SK-N-SH treated with all-trans-retinoic acid at 6 μM for 48 hours (cell line): ENCODE data around the gene COL24A1.

Experiments
- ARNTL ChIP-seq: fragments of 450-650 bp; formaldehyde crosslinking; IDR thresholded peaks from 2 replicates; pipeline ENCODE4 v1.5.0; 2020; ENCODE audit warnings: low read depth, mild to moderate bottlenecking, moderate library complexity, borderline replicate concordance
- CSDC2 ChIP-seq: fragments of 250-450 bp; sonication (Bioruptor Pico); IDR thresholded peaks from 2 replicates; pipeline ENCODE4 v1.5.0; 2020; ENCODE audit warnings: mild to moderate bottlenecking, moderate library complexity
- GLIS3 ChIP-seq: fragments of 250-450 bp; sonication (Bioruptor Pico); IDR thresholded peaks from 2 replicates; pipeline ENCODE4 v1.5.0; 2020; ENCODE audit warnings: mild to moderate bottlenecking, moderate library complexity
- OSR1 ChIP-seq: fragments of 250-450 bp; sonication (Bioruptor Pico); IDR thresholded peaks from 2 replicates; pipeline ENCODE4 v1.8.0; 2022; ENCODE audit warnings: moderate library complexity, mild to moderate bottlenecking, inconsistent platforms
- RARB ChIP-seq: fragments of 250-450 bp; sonication (Bioruptor Pico); IDR thresholded peaks from 2 replicates; pipeline ENCODE4 v1.8.0; 2021; ENCODE audit warnings: mild to moderate bottlenecking, moderate library complexity
- ZC3H10 ChIP-seq: fragments of 250-450 bp; sonication (Bioruptor Pico); IDR thresholded peaks from 2 replicates; pipeline ENCODE4 v1.5.1; 2021; ENCODE audit warnings: mild to moderate bottlenecking, moderate library complexity
- ZFP3 ChIP-seq: fragments of 250-450 bp; sonication (Bioruptor Pico); IDR thresholded peaks from 2 replicates; pipeline ENCODE4 v1.5.0; 2020; ENCODE audit warnings: mild to moderate bottlenecking, moderate library complexity
- ZFP30 ChIP-seq: fragments of 450-650 bp; formaldehyde crosslinking; IDR thresholded peaks from 2 replicates; pipeline ENCODE4 v1.5.0; 2022; ENCODE audit warnings: mild to moderate bottlenecking, moderate library complexity
- ZNF70 ChIP-seq: fragments of 450-650 bp; formaldehyde crosslinking; IDR thresholded peaks from 2 replicates; pipeline ENCODE4 v1.5.0; 2020; ENCODE audit warnings: mild to moderate bottlenecking, moderate library complexity
- ZNF8 ChIP-seq: fragments of 450-650 bp; formaldehyde crosslinking; IDR thresholded peaks from 2 replicates; pipeline ENCODE4 v1.5.0; 2020; ENCODE audit warnings: mild to moderate bottlenecking, moderate library complexity
- TF ChIP-seq, protein P1 (sequence below): fragments of 250-450 bp; sonication (Bioruptor Pico); IDR thresholded peaks from 2 replicates; pipeline ENCODE4 v1.8.0; 2020; ENCODE audit warnings: mild to moderate bottlenecking, moderate library complexity, borderline replicate concordance
- TF ChIP-seq, protein P2 (sequence below): fragments of 250-450 bp; sonication (Bioruptor Pico); IDR thresholded peaks from 2 replicates; pipeline ENCODE4 v1.5.0; 2020; ENCODE audit warnings: mild to moderate bottlenecking, moderate library complexity
- TF ChIP-seq, protein P3 (sequence below): fragments of 250-450 bp; sonication (Bioruptor Pico); IDR thresholded peaks from 2 replicates; pipeline ENCODE4 v1.8.0; 2021; ENCODE audit warnings: low read depth, mild to moderate bottlenecking, moderate library complexity, borderline replicate concordance

DNA sequence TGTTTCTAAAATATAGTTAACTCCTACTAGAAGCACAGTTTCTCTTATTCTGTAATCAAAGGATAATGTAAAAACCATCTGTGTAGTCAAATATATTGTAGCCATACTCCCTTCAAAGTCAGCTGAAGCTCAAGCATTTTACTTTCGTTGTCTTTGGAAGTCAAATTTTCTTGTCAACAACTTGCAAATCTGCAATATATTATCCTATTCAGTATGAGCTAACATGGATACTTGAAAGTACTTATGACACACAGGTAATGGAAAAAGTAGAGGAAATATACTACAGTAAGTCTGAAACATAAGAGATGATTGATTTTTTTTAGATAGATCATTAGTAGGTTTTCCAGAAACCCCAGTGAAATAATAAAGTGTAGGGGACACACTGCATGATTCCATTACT is 121.5 kb downstream of the COL24A1 start:
- TF ChIP-seq CSDC2 (CRISPR knock-in tag) (no peak), ZFP30 (no peak), RARB (no peak), ARNTL (CRISPR knock-in tag) (no peak), OSR1 (CRISPR knock-in tag) (no peak), ZNF70 (CRISPR knock-in tag) (no peak), ZFP3 (CRISPR knock-in tag) (no peak), ZNF8 (CRISPR knock-in tag) (no peak), ZC3H10 (CRISPR knock-in tag) (no peak), GLIS3 (no peak)
- TF ChIP-seq, protein P1, sequence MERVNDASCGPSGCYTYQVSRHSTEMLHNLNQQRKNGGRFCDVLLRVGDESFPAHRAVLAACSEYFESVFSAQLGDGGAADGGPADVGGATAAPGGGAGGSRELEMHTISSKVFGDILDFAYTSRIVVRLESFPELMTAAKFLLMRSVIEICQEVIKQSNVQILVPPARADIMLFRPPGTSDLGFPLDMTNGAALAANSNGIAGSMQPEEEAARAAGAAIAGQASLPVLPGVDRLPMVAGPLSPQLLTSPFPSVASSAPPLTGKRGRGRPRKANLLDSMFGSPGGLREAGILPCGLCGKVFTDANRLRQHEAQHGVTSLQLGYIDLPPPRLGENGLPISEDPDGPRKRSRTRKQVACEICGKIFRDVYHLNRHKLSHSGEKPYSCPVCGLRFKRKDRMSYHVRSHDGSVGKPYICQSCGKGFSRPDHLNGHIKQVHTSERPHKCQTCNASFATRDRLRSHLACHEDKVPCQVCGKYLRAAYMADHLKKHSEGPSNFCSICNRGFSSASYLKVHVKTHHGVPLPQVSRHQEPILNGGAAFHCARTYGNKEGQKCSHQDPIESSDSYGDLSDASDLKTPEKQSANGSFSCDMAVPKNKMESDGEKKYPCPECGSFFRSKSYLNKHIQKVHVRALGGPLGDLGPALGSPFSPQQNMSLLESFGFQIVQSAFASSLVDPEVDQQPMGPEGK: no peak
- TF ChIP-seq, protein P2, sequence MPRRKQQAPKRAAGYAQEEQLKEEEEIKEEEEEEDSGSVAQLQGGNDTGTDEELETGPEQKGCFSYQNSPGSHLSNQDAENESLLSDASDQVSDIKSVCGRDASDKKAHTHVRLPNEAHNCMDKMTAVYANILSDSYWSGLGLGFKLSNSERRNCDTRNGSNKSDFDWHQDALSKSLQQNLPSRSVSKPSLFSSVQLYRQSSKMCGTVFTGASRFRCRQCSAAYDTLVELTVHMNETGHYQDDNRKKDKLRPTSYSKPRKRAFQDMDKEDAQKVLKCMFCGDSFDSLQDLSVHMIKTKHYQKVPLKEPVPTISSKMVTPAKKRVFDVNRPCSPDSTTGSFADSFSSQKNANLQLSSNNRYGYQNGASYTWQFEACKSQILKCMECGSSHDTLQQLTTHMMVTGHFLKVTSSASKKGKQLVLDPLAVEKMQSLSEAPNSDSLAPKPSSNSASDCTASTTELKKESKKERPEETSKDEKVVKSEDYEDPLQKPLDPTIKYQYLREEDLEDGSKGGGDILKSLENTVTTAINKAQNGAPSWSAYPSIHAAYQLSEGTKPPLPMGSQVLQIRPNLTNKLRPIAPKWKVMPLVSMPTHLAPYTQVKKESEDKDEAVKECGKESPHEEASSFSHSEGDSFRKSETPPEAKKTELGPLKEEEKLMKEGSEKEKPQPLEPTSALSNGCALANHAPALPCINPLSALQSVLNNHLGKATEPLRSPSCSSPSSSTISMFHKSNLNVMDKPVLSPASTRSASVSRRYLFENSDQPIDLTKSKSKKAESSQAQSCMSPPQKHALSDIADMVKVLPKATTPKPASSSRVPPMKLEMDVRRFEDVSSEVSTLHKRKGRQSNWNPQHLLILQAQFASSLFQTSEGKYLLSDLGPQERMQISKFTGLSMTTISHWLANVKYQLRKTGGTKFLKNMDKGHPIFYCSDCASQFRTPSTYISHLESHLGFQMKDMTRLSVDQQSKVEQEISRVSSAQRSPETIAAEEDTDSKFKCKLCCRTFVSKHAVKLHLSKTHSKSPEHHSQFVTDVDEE (CRISPR knock-in tag): no peak
- TF ChIP-seq, protein P3, sequence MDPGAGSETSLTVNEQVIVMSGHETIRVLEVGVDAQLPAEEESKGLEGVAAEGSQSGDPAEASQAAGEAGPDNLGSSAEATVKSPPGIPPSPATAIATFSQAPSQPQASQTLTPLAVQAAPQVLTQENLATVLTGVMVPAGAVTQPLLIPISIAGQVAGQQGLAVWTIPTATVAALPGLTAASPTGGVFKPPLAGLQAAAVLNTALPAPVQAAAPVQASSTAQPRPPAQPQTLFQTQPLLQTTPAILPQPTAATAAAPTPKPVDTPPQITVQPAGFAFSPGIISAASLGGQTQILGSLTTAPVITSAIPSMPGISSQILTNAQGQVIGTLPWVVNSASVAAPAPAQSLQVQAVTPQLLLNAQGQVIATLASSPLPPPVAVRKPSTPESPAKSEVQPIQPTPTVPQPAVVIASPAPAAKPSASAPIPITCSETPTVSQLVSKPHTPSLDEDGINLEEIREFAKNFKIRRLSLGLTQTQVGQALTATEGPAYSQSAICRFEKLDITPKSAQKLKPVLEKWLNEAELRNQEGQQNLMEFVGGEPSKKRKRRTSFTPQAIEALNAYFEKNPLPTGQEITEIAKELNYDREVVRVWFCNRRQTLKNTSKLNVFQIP: no peak
